Measurements from ENCODE around the gene ARAF.

GRCh38 chrX:47612418-47612817 lies 51.4 kb downstream of the ARAF start:
- TF ChIP-seq, protein P1, sequence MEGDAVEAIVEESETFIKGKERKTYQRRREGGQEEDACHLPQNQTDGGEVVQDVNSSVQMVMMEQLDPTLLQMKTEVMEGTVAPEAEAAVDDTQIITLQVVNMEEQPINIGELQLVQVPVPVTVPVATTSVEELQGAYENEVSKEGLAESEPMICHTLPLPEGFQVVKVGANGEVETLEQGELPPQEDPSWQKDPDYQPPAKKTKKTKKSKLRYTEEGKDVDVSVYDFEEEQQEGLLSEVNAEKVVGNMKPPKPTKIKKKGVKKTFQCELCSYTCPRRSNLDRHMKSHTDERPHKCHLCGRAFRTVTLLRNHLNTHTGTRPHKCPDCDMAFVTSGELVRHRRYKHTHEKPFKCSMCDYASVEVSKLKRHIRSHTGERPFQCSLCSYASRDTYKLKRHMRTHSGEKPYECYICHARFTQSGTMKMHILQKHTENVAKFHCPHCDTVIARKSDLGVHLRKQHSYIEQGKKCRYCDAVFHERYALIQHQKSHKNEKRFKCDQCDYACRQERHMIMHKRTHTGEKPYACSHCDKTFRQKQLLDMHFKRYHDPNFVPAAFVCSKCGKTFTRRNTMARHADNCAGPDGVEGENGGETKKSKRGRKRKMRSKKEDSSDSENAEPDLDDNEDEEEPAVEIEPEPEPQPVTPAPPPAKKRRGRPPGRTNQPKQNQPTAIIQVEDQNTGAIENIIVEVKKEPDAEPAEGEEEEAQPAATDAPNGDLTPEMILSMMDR (IDR thresholded peaks at IDR 0.05): no peak
- TF ChIP-seq ZFX (IDR thresholded peaks at IDR 0.05; ENCODE audit: borderline replicate concordance): no peak

Data from 22Rv1 (cell line).